Hippocampal formation (tissue), 2 donors: ENCODE measurements around the gene EXOC3L4.
"Not testable (repeated sequence)": the region's sequence is repeated elsewhere in the genome, so short reads cannot be mapped to it uniquely, and the experiment has no call there.

Experiments
- DNase-seq, 2 donors: peaks; one replicate each; lab custom pipeline; 2025; lab: John Stamatoyannopoulos, UW

Gene EXOC3L4

GRCh38 chr14:103094406-103095209, at the start of gene EXOC3L4:
EXOC3L4 (plus strand) TSS chr14:103094725; CDS start chr14:103100220, 5,495 bp downstream.
- no peak for DNase-seq

- DNase-seq = no peak
These were observed 49.1 kb upstream of the EXOC3L4 start for GRCh38 chr14:103045371-103045869.

- not testable (repeated sequence) for DNase-seq
These were observed 47.1 kb upstream of the EXOC3L4 start for GRCh38 chr14:103047453-103047852.

- DNase-seq = no peak
These were observed 43.6 kb upstream of the EXOC3L4 start for GRCh38 chr14:103050935-103051334.

GRCh38 chr14:103052407-103052806, 42.1 kb upstream of the EXOC3L4 start:
- DNase-seq = no peak

- DNase-seq = no peak
These were observed 38.8 kb upstream of the EXOC3L4 start for GRCh38 chr14:103055695-103056094.

- DNase-seq = no peak
These were observed 38.0 kb upstream of the EXOC3L4 start for GRCh38 chr14:103056322-103057027.

GRCh38 chr14:103057028-103057371, 37.5 kb upstream of the EXOC3L4 start:
- no peak for DNase-seq

- peak; percentile 83 to 93 for DNase-seq
These were observed 37.0 kb upstream of the EXOC3L4 start, which contains the start of gene CDC42BPB for GRCh38 chr14:103057372-103058163. CDC42BPB (minus strand) TSS chr14:103057549; CDS start chr14:103057173, 376 bp downstream.

- DNase-seq = no peak
These were observed 36.1 kb upstream of the EXOC3L4 start for GRCh38 chr14:103058164-103059055.

- DNase-seq = no peak
These were observed 35.0 kb upstream of the EXOC3L4 start for GRCh38 chr14:103059556-103059955.

GRCh38 chr14:103061482-103061976, 33.0 kb upstream of the EXOC3L4 start:
- no peak for DNase-seq

- no peak for DNase-seq
These were observed 30.1 kb upstream of the EXOC3L4 start for GRCh38 chr14:103064436-103064835.

GRCh38 chr14:103064978-103065377, 29.5 kb upstream of the EXOC3L4 start:
- no peak for DNase-seq

- no peak for DNase-seq
These were observed 28.7 kb upstream of the EXOC3L4 start for GRCh38 chr14:103065861-103066260.

- no peak for DNase-seq
These were observed 28.1 kb upstream of the EXOC3L4 start for GRCh38 chr14:103066399-103066798.

- no peak for DNase-seq
These were observed 27.1 kb upstream of the EXOC3L4 start for GRCh38 chr14:103067231-103067954.

GRCh38 chr14:103068351-103069073, 26.0 kb upstream of the EXOC3L4 start:
- DNase-seq = no peak

GRCh38 chr14:103070263-103070885, 24.2 kb upstream of the EXOC3L4 start:
- DNase-seq = no peak
